DOHH2 (cell line): ENCODE data around the gene VPS52.

Experiments
- CTCF ChIP-seq: fragments of 200-600 bp; sonication (generic); IDR thresholded peaks from one replicate; pipeline ENCODE4 v1.5.1; 2014; ENCODE audit warnings: antibody characterized with exemption, mild to moderate bottlenecking, low read depth, low read length; ENCODE audit not compliant: poor library complexity, severe bottlenecking
- EZH2phosphoT487 ChIP-seq: fragments of 200-600 bp; sonication (generic); IDR thresholded peaks from 2 replicates; pipeline ENCODE4 v1.6.1; 2017; ENCODE audit warnings: borderline replicate concordance, mild to moderate bottlenecking, antibody characterized with exemption, low read length, moderate library complexity, mixed read lengths

GRCh38 chr6:33243476-33243875, 28.2 kb downstream of the VPS52 start:
- no peak for TF ChIP-seq CTCF
- no peak for TF ChIP-seq EZH2phosphoT487
